Limb (tissue), 2 donors: ENCODE results near the gene FMN2.

Experiments used
- DNase-seq, 2 donors: peaks; one replicate each; pipeline ENCODE4 v3.0.0-alpha.2; 2016; ENCODE audit errors: extremely low spot score in 2 of 2

Gene FMN2

GRCh38 chr1:240091614-240092300, at the start of gene FMN2:
Gene FMN2, plus strand, starts transcription at chr1:240091883. Its CDS starts 227 bp downstream, at chr1:240092110.
- DNase-seq = peak; percentile 28 to 79

- no peak for DNase-seq
Measured at GRCh38 chr1:240044620-240045019, 47.1 kb upstream of the FMN2 start.

GRCh38 chr1:240046000-240046399, 45.7 kb upstream of the FMN2 start:
- DNase-seq = no peak

GRCh38 chr1:240054109-240054701, 37.5 kb upstream of the FMN2 start:
- DNase-seq = no peak

GRCh38 chr1:240055936-240056335, 35.7 kb upstream of the FMN2 start:
- DNase-seq = no peak

- no peak for DNase-seq
Measured at GRCh38 chr1:240056350-240056749, 35.3 kb upstream of the FMN2 start.

- no peak for DNase-seq
Measured at GRCh38 chr1:240058049-240058448, 33.6 kb upstream of the FMN2 start.

- DNase-seq = no peak
Measured at GRCh38 chr1:240068961-240069360, 22.7 kb upstream of the FMN2 start.

GRCh38 chr1:240070188-240070587, 21.5 kb upstream of the FMN2 start:
- no peak for DNase-seq

GRCh38 chr1:240073097-240073496, 18.6 kb upstream of the FMN2 start:
- DNase-seq = no peak

- no peak for DNase-seq
Measured at GRCh38 chr1:240074422-240074821, 17.3 kb upstream of the FMN2 start.

GRCh38 chr1:240074908-240075307, 16.8 kb upstream of the FMN2 start:
- no peak for DNase-seq

GRCh38 chr1:240084337-240084736, 7.3 kb upstream of the FMN2 start:
- DNase-seq = no peak

GRCh38 chr1:240084749-240085148, 6.9 kb upstream of the FMN2 start:
- no peak for DNase-seq

- DNase-seq = no peak
Measured at GRCh38 chr1:240086726-240087125, 5.0 kb upstream of the FMN2 start.

GRCh38 chr1:240090014-240090413, 1.7 kb upstream of the FMN2 start:
- DNase-seq = no peak

- no peak for DNase-seq
Measured at GRCh38 chr1:240090957-240091600, 604 bp upstream of the FMN2 start.

GRCh38 chr1:240092301-240093119, 827 bp downstream of the FMN2 start:
- peak in 1 of 2 donors; percentile 71 for DNase-seq

- peak in 1 of 2 donors; percentile 52 for DNase-seq
Measured at GRCh38 chr1:240093120-240093961, 1.7 kb downstream of the FMN2 start.

- no peak for DNase-seq
Measured at GRCh38 chr1:240094041-240094722, 2.5 kb downstream of the FMN2 start.
